Cardiac muscle cell (in vitro differentiated cells and primary cell): Measurements from ENCODE around the gene POLG. TPM values are rescaled to one million over a fixed set of nuclear protein-coding genes. Genes with fewer than 3 reads are reported as not detected.
"Not testable (repeated sequence)": the region's sequence is repeated elsewhere in the genome, so short reads cannot be mapped to it uniquely, and the experiment has no call there.

Experiments used
- DNase-seq, 2 donors: peaks; one replicate each; pipeline versions ENCODE4 v3.0.0 to v3.0.0-alpha.2; 2010 to 2017; ENCODE audit warnings: low read depth in 1 of 2, low spot score in 1 of 2
- H3K27ac ChIP-seq: fragments of 200-600 bp; sonication (generic); 2 replicates; pipeline ENCODE4 v1.5.1; 2016
- H3K27me3 ChIP-seq: fragments of 200-600 bp; sonication (generic); 2 replicates; pipeline ENCODE4 v1.6.0; 2016; ENCODE audit warnings: control low read depth
- H3K36me3 ChIP-seq: fragments of 200-600 bp; sonication (generic); 2 replicates; pipeline ENCODE4 v1.5.1; 2016; ENCODE audit warnings: control low read depth
- H3K4me1 ChIP-seq: fragments of 200-600 bp; sonication (generic); 2 replicates; pipeline ENCODE4 v1.8.1; 2017; ENCODE audit warnings: low read depth, mild to moderate bottlenecking, mixed run types
- H3K4me3 ChIP-seq: fragments of 200-600 bp; sonication (generic); 2 replicates; pipeline ENCODE4 v1.5.1; 2016; ENCODE audit warnings: mild to moderate bottlenecking
- H3K9me3 ChIP-seq: fragments of 200-600 bp; sonication (generic); 2 replicates; pipeline ENCODE4 v1.5.1; 2017; ENCODE audit warnings: low read depth, mild to moderate bottlenecking, control low read depth
- CTCF ChIP-seq: IDR thresholded peaks from 2 replicates; pipeline ENCODE4 v1.5.1; 2012; ENCODE audit warnings: low read depth, mild to moderate bottlenecking, low read length
- polyA plus RNA-seq: library from polyadenylated mRNA; unstranded; fragments of >200 nt; fragmentation: Nextera tagmentation; extraction: Ambion mirVana; gene quantifications from 2 replicates; pipeline ENCODE4 v1.2.1, GENCODE V29; 2016
- total RNA-seq: library from RNA; depleted of rRNA; stranded (reverse); fragments of >200 nt; gene quantifications from 2 replicates; pipeline ENCODE4 v1.2.3, GENCODE V29; 2016

Gene POLG
- total and polyA plus RNA-seq, 2 experiments from 2014 or later, result 47.3 to 63.9 TPM

- H3K36me3 ChIP-seq, result peaks cover 15% of the 10 kb centered on the region
- no peaks in the 10 kb centered on the region for H3K27me3 ChIP-seq
- H3K4me3 ChIP-seq, result no peak overlapping the region
- no peaks in the 10 kb centered on the region for H3K9me3 ChIP-seq
- H3K27ac ChIP-seq, result no peak overlapping the region
- H3K4me1 ChIP-seq, result no peaks in the 10 kb centered on the region
- no peak for DNase-seq
- TF ChIP-seq CTCF, result no peak
Measured at GRCh38 chr15:89293012-89293411, 41.6 kb downstream of the POLG start.

- peaks cover 15% of the 10 kb centered on the region for H3K36me3 ChIP-seq
- TF ChIP-seq CTCF, result no peak
Measured at GRCh38 chr15:89291934-89292438, 42.6 kb downstream of the POLG start.

GRCh38 chr15:89283201-89283600 is 51.4 kb downstream of the POLG start:
- Histone ChIP-seq H3K4me1 (no peaks in the 10 kb centered on the region), H3K4me3 (no peak overlapping the region), H3K27me3 (no peaks in the 10 kb centered on the region), H3K9me3 (no peaks in the 10 kb centered on the region), H3K36me3 (peaks cover 11% of the 10 kb centered on the region), H3K27ac (no peak overlapping the region)
- TF ChIP-seq CTCF, result no peak
- DNase-seq, result no peak

More at GRCh38 chr15:89291934-89292438, 42.6 kb downstream of the POLG start:
- Histone ChIP-seq H3K9me3 (no peaks in the 10 kb centered on the region), H3K27ac (no peak overlapping the region), H3K4me3 (no peak overlapping the region), H3K4me1 (no peaks in the 10 kb centered on the region), H3K27me3 (no peaks in the 10 kb centered on the region)
- no peak for DNase-seq

- no peak for DNase-seq
- Histone ChIP-seq H3K27me3 (no peaks in the 10 kb centered on the region), H3K36me3 (peaks cover 11% of the 10 kb centered on the region), H3K27ac (no peak overlapping the region), H3K4me1 (no peaks in the 10 kb centered on the region), H3K9me3 (no peaks in the 10 kb centered on the region), H3K4me3 (no peak overlapping the region)
- no peak for TF ChIP-seq CTCF
Measured at GRCh38 chr15:89282631-89283030, 52.0 kb downstream of the POLG start.

GRCh38 chr15:89278307-89278706 is 56.3 kb downstream of the POLG start:
- Histone ChIP-seq H3K4me3 (no peak overlapping the region), H3K36me3 (peaks cover 4% of the 10 kb centered on the region), H3K4me1 (no peaks in the 10 kb centered on the region), H3K9me3 (no peaks in the 10 kb centered on the region), H3K27ac (no peak overlapping the region), H3K27me3 (no peaks in the 10 kb centered on the region)
- TF ChIP-seq CTCF, result no peak
- DNase-seq, result no peak

GRCh38 chr15:89277281-89277680 is 57.3 kb downstream of the POLG start:
- not testable (repeated sequence) for H3K9me3 ChIP-seq, H3K4me3 ChIP-seq, H3K4me1 ChIP-seq, H3K36me3 ChIP-seq, H3K27me3 ChIP-seq, DNase-seq, H3K27ac ChIP-seq

Other genes starting within 250 kb of the POLG start
- gene ABHD2, start 246.4 kb downstream of the POLG start, total RNA-seq, result 43.0 and 44.8 TPM in 2 replicates
- 25.5 and 28.4 TPM in 2 replicates for gene ABHD2, start 246.4 kb downstream of the POLG start, polyA plus RNA-seq
- gene RLBP1, start 113.2 kb downstream of the POLG start, total RNA-seq, result not detected in 2 replicates
- 0.40 TPM in 1 of 2 replicates, not detected in the other for gene RLBP1, start 113.2 kb downstream of the POLG start, polyA plus RNA-seq
- gene FANCI, start 90.8 kb downstream of the POLG start, total RNA-seq, result 11.3 and 22.8 TPM in 2 replicates
- gene FANCI, start 90.8 kb downstream of the POLG start, polyA plus RNA-seq, result 13.3 and 37.7 TPM in 2 replicates
- not detected in 2 replicates for gene RHCG, start 161.8 kb upstream of the POLG start, total RNA-seq
- 0.23 TPM in 1 of 2 replicates, not detected in the other for gene RHCG, start 161.8 kb upstream of the POLG start, polyA plus RNA-seq
- gene TICRR, start 240.6 kb upstream of the POLG start, total RNA-seq, result 3.8 and 11.0 TPM in 2 replicates
- gene TICRR, start 240.6 kb upstream of the POLG start, polyA plus RNA-seq, result 2.7 and 5.6 TPM in 2 replicates